Ascending aorta (tissue), 2 donors: ENCODE results near the gene NCAPG2. TPM values are rescaled to one million over a fixed set of nuclear protein-coding genes. Genes with fewer than 3 reads are reported as not detected.

Experiments
- DNase-seq, 2 donors: peaks; one replicate each; pipeline ENCODE4 v3.0.0-alpha.2; 2019; ENCODE audit warnings: low spot score in 2 of 2
- H3K27ac ChIP-seq, 2 donors: fragments of 200-600 bp; sonication (generic); one replicate each; pipeline ENCODE4 v1.5.1; 2016 to 2017; ENCODE audit warnings: mild to moderate bottlenecking in 1 of 2
- H3K27me3 ChIP-seq: fragments of 200-600 bp; sonication (generic); one replicate; pipeline ENCODE4 v1.5.1; 2017
- H3K36me3 ChIP-seq, 2 donors: fragments of 200-600 bp; sonication (generic); one replicate each; pipeline ENCODE4 v1.5.1; 2016
- H3K4me1 ChIP-seq, 2 donors: fragments of 200-600 bp; sonication (generic); one replicate each; pipeline ENCODE4 v1.5.1; 2016 to 2017; ENCODE audit warnings: mild to moderate bottlenecking in 1 of 2
- H3K4me3 ChIP-seq, 2 donors: fragments of 200-600 bp; sonication (generic); one replicate each; pipeline ENCODE4 v1.5.1; 2016 to 2017; ENCODE audit warnings: mild to moderate bottlenecking in 1 of 2
- H3K9me3 ChIP-seq, 2 donors: fragments of 200-600 bp; sonication (generic); one replicate each; pipeline ENCODE4 v1.5.1; 2016
- intact Hi-C: fragments of 100-400 bp; cut with DNase I; formaldehyde crosslinking; loops from one replicate; pipeline ENCODE4 v1.15.1; 2023
- total RNA-seq: library from RNA; depleted of rRNA; stranded (reverse); fragments of >200 nt; gene quantifications from one replicate; pipeline ENCODE4 v1.1.0, GENCODE V29; 2016
- TF ChIP-seq, protein P1 (sequence below), 3 experiments: fragments of 200-600 bp in 2 of 3; fragments of 450-650 bp in 1 of 3; sonication (generic) in 2 of 3; IDR thresholded peaks; one replicate each; pipeline ENCODE4 v1.5.1; 2016 to 2019; ENCODE audit warnings: antibody characterized with exemption in 3 of 3, mild to moderate bottlenecking in 1 of 3, moderate library complexity in 1 of 3

Gene NCAPG2
- total RNA-seq, 1 donor from 2014 or later, result 1.6 TPM

DNA sequence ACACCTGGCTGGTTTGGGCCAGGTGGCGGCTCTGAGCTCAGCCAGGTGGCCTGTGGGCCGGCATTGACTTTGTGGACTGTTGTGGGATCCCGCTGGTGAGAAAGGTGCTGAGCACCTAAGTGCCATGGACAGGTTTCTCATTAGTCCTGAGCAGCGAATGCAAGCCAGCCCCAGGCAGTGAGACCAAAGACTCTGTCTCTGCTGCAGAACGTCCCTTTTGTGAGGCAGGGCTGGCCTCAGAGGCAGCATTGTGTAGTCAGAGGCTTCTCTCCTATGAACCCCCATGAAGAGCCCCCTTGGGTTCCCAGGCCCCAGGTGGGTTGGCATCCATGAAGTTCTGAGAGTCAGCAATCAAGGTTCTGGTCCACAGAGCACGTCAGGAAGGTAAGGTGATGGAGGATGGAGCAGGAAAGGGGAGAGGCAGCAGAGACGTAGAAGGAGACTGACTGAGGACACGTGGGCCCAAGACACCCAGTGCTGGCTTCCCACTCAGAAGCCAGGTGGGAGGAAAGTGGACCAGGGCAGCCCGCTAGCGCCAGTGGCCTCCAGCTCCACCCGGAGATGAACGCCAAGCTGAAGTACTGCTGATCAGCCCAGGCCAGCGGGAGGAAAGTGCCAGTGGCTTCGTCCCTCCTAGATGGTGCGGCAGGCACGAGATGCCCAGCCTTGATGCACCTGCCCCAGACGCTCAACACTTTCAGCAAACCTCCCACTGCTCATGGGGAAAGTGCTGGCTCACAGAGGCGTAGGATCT, 97.8 kb downstream of the NCAPG2 start:
- no peaks in the 10 kb centered on the region for H3K36me3 ChIP-seq
- TF ChIP-seq, protein P1, sequence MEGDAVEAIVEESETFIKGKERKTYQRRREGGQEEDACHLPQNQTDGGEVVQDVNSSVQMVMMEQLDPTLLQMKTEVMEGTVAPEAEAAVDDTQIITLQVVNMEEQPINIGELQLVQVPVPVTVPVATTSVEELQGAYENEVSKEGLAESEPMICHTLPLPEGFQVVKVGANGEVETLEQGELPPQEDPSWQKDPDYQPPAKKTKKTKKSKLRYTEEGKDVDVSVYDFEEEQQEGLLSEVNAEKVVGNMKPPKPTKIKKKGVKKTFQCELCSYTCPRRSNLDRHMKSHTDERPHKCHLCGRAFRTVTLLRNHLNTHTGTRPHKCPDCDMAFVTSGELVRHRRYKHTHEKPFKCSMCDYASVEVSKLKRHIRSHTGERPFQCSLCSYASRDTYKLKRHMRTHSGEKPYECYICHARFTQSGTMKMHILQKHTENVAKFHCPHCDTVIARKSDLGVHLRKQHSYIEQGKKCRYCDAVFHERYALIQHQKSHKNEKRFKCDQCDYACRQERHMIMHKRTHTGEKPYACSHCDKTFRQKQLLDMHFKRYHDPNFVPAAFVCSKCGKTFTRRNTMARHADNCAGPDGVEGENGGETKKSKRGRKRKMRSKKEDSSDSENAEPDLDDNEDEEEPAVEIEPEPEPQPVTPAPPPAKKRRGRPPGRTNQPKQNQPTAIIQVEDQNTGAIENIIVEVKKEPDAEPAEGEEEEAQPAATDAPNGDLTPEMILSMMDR (IDR thresholded peaks at IDR 0.05), result no peak
- no peak for DNase-seq
- H3K27me3 ChIP-seq, result no peaks in the 10 kb centered on the region
- no peaks in the 10 kb centered on the region for H3K4me1 ChIP-seq
- no peak overlapping the region for H3K4me3 ChIP-seq
- intact Hi-C loops, result no loop called here
- H3K27ac ChIP-seq, result no peak overlapping the region
- no peaks in the 10 kb centered on the region for H3K9me3 ChIP-seq

DNA sequence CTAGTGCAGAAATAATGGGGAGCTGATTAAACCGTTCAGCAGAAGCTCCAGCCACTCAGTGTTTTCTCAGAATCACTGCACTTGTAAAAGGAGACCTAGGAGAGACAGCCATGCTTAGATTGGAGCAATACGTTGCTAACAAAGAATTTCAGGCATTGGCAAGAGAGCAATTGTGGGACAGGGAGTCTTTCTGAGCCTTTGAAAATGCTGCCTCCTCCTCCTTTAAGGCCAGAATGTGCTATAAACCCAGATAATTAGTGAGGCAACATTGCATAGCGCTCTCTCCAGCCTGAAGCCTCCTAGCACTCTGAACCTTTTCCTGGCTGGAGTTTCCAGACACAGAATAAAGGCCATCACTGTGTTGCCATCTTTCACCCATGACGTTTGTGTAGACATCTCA, 98.5 kb downstream of the NCAPG2 start:
- H3K27me3 ChIP-seq, result no peaks in the 10 kb centered on the region
- no peak overlapping the region for H3K27ac ChIP-seq

DNA sequence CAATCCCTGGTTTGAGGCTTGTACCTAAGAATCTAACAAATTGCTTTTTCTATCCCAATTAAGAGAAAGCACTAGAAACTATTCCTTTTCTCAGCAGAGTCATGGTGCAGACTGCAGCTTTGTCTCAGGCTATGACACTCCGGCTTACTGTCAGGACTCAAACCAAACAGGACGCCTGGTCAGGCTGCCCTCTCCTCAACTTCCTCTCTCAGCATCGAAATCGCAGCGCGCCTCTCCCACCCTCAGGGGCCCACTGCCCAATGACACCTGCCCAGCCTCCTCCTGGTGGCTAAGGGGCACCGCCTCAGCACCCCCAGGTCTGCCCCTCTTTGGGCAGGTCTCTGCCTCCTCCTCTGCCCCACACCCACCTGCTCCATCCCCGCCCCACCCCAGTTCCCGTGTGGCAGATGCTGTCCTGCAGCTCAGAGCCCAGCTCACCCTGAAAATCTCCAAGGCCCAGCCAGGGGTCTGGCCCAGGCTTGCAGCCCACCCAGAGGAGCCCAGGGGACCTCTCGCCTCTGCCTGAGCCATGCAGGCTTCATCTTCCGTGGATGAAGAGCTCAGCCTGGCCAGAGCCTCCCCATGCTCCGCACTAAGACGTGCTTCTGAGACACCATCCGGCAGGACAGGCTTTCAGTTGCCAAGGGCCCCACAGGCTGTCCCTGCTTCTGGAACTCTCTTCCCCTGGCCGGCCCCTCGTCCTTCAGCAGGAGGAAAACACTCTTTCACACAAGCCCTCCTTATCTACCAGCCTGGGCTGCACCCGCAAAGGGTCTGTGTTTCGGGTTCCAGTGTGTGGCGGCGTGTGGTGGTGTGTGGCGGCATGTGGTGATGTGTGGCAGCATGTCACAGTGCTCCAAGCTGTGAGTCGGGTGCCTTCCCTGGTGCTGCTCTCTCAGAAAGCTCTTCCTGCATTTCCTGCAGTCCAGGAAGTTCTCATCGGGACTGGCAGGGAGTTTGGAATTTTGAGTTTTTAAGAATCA, 100.5 kb downstream of the NCAPG2 start:
- Histone ChIP-seq H3K27me3 (no peaks in the 10 kb centered on the region), H3K4me1 (no peaks in the 10 kb centered on the region), H3K27ac (no peak overlapping the region), H3K9me3 (no peaks in the 10 kb centered on the region), H3K4me3 (no peak overlapping the region), H3K36me3 (no peaks in the 10 kb centered on the region)
- TF ChIP-seq, protein P1 (IDR thresholded peaks at IDR 0.05), result no peak
- DNase-seq, result no peak
- intact Hi-C loops, result no loop called here

More for the DNA sequence above, 98.5 kb downstream of the NCAPG2 start:
- Histone ChIP-seq H3K36me3 (no peaks in the 10 kb centered on the region), H3K4me1 (no peaks in the 10 kb centered on the region), H3K9me3 (no peaks in the 10 kb centered on the region), H3K4me3 (no peak overlapping the region)
- intact Hi-C loops, result no loop called here
- TF ChIP-seq, protein P1 (IDR thresholded peaks at IDR 0.05), result no peak
- no peak for DNase-seq

DNA sequence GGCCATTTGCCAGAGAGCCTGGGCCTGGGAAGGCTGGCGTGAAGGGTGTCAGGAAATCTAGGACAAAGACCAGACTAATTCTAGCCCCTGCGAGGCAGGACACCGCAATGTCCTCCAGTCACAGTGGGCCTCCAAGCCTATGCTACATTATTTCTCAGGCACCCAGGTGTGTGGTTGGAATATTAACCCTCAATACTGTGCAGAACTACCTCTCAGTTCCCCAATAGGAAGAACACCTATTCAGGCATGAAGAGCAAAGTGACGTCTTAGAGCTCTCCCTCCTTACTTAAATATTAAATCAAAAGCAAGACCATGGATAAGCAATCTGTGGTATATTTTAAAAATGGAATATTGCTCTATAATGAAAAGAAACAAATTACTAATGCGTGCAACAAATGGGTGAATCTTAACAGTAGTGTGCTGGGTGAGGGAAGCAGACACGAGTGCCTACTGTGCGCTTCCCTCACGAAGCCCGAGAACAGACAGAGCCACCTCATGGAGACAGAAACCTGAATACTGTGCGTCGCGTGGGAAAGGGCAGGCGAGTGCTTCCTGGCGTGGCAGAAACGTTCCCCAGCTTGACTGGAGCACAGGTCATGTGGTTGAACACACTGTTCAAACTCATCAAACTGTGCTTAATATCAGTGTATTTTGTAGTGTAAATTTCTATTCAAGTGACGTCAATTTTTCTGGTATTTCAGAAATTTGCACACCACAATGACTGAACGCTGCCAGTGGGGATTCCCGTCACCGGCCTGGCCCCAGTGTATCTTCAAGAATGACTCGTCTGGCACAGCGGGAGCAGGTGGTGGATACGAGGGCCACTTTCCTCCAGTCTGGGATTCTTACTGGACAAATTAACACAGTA, 101.5 kb downstream of the NCAPG2 start:
- H3K36me3 ChIP-seq, result no peaks in the 10 kb centered on the region
- no peaks in the 10 kb centered on the region for H3K9me3 ChIP-seq
- no peaks in the 10 kb centered on the region for H3K4me1 ChIP-seq
- TF ChIP-seq, protein P1 (IDR thresholded peaks at IDR 0.05), result no peak
- H3K27ac ChIP-seq, result no peak overlapping the region
- DNase-seq, result no peak
- intact Hi-C loops, result no loop called here
- H3K4me3 ChIP-seq, result no peak overlapping the region
- no peaks in the 10 kb centered on the region for H3K27me3 ChIP-seq

DNA sequence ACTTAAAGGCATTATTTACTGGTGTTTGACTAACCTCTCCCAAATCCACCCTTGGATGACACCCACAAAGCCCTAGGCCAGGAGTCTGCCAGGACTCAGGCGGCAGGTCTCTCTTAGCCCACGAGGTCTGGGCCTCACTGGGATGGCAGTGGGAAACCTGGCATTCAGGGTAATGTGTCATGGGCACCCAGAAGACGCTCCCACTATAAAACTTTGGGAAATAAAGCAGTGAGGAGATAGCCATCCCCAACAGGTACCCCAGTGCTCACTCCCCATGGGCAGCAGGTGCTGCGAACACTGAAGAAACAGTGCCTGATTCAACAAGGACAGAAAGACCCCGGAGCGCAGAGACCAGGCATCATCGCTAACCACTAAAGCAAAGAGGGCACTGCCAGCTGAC, 102.6 kb downstream of the NCAPG2 start:
- Histone ChIP-seq H3K9me3 (no peaks in the 10 kb centered on the region), H3K4me3 (no peak overlapping the region), H3K27me3 (no peaks in the 10 kb centered on the region), H3K27ac (no peak overlapping the region), H3K4me1 (no peaks in the 10 kb centered on the region), H3K36me3 (no peaks in the 10 kb centered on the region)
- intact Hi-C loops, result no loop called here
- TF ChIP-seq, protein P1 (IDR thresholded peaks at IDR 0.05), result no peak
- no peak for DNase-seq
